T-helper 1 cell treated with Interleukin-12 subunit alpha and Interleukin-12 subunit beta and Interleukin-4 antibody, amounts not matched to agents 30 μg/mL and 1 μg/mL, for 36 hours (primary cell): Measurements from ENCODE around the gene TUBB4A.

Experiments used
- H3K27ac Mint-ChIP-seq: one replicate; pipeline ENCODE4 v1.8.0; 2021; ENCODE audit warnings: mild to moderate bottlenecking, mixed read lengths
- H3K27me3 Mint-ChIP-seq: one replicate; pipeline ENCODE4 v1.8.0; 2021; ENCODE audit warnings: low read depth, mixed read lengths
- H3K36me3 Mint-ChIP-seq: one replicate; pipeline ENCODE4 v1.8.0; 2021; ENCODE audit warnings: low read depth, mixed read lengths
- H3K4me1 Mint-ChIP-seq: one replicate; pipeline ENCODE4 v1.8.0; 2021; ENCODE audit warnings: low read depth, mixed read lengths
- H3K4me3 Mint-ChIP-seq: one replicate; pipeline ENCODE4 v1.8.0; 2021; ENCODE audit warnings: mild to moderate bottlenecking, moderate library complexity, mixed read lengths
- H3K9me3 Mint-ChIP-seq: one replicate; pipeline ENCODE4 v1.8.0; 2021; ENCODE audit warnings: mixed read lengths

Gene TUBB4A

GRCh38 chr19:6457958-6458694 is 44.0 kb downstream of the TUBB4A start:
- Mint-ChIP-seq H3K4me1 (peaks cover 10% of the 10 kb centered on the region), H3K36me3 (peaks cover 38% of the 10 kb centered on the region), H3K27me3 (peaks cover 3% of the 10 kb centered on the region), H3K9me3 (peaks cover 20% of the 10 kb centered on the region), H3K4me3 (peak overlapping the region; percentile 92), H3K27ac (peak overlapping the region; percentile 72)

- Mint-ChIP-seq H3K4me1 (peaks cover 10% of the 10 kb centered on the region), H3K4me3 (no peak overlapping the region), H3K9me3 (peaks cover 20% of the 10 kb centered on the region), H3K27me3 (no peaks in the 10 kb centered on the region), H3K36me3 (peaks cover 47% of the 10 kb centered on the region), H3K27ac (no peak overlapping the region)
Observed at GRCh38 chr19:6455924-6456323, 46.2 kb downstream of the TUBB4A start.

GRCh38 chr19:6453951-6454565 is 48.1 kb downstream of the TUBB4A start:
- Mint-ChIP-seq H3K9me3 (peaks cover 20% of the 10 kb centered on the region), H3K4me1 (peaks cover 5% of the 10 kb centered on the region), H3K27ac (no peak overlapping the region), H3K36me3 (peaks cover 50% of the 10 kb centered on the region), H3K27me3 (no peaks in the 10 kb centered on the region), H3K4me3 (no peak overlapping the region)

- Mint-ChIP-seq H3K27ac (no peak overlapping the region), H3K4me1 (no peaks in the 10 kb centered on the region), H3K36me3 (peaks cover 50% of the 10 kb centered on the region), H3K9me3 (peaks cover 20% of the 10 kb centered on the region), H3K27me3 (no peaks in the 10 kb centered on the region), H3K4me3 (no peak overlapping the region)
Observed at GRCh38 chr19:6452899-6453298, 49.2 kb downstream of the TUBB4A start.

- Mint-ChIP-seq H3K27me3 (no peaks in the 10 kb centered on the region), H3K36me3 (peaks cover 45% of the 10 kb centered on the region)
Observed at GRCh38 chr19:6452223-6452614, 49.9 kb downstream of the TUBB4A start.

GRCh38 chr19:6451583-6452222 is 50.4 kb downstream of the TUBB4A start:
- H3K4me1 Mint-ChIP-seq, result no peaks in the 10 kb centered on the region
- H3K36me3 Mint-ChIP-seq, result peaks cover 45% of the 10 kb centered on the region
- peaks cover 21% of the 10 kb centered on the region for H3K9me3 Mint-ChIP-seq
- H3K4me3 Mint-ChIP-seq, result no peak overlapping the region
- H3K27me3 Mint-ChIP-seq, result no peaks in the 10 kb centered on the region
- H3K27ac Mint-ChIP-seq, result no peak overlapping the region

More at GRCh38 chr19:6452223-6452614, 49.9 kb downstream of the TUBB4A start:
- peaks cover 20% of the 10 kb centered on the region for H3K9me3 Mint-ChIP-seq
- H3K27ac Mint-ChIP-seq, result no peak overlapping the region
- no peak overlapping the region for H3K4me3 Mint-ChIP-seq
- no peaks in the 10 kb centered on the region for H3K4me1 Mint-ChIP-seq

GRCh38 chr19:6450166-6450565 is 51.9 kb downstream of the TUBB4A start:
- Mint-ChIP-seq H3K27me3 (no peaks in the 10 kb centered on the region), H3K9me3 (peaks cover 19% of the 10 kb centered on the region), H3K4me1 (no peaks in the 10 kb centered on the region), H3K4me3 (no peak overlapping the region), H3K27ac (no peak overlapping the region), H3K36me3 (peaks cover 38% of the 10 kb centered on the region)

GRCh38 chr19:6448045-6448444 is 54.1 kb downstream of the TUBB4A start:
- H3K27ac Mint-ChIP-seq, result no peak overlapping the region
- no peaks in the 10 kb centered on the region for H3K4me1 Mint-ChIP-seq

GRCh38 chr19:6446452-6446851 is 55.7 kb downstream of the TUBB4A start:
- H3K36me3 Mint-ChIP-seq, result peaks cover 13% of the 10 kb centered on the region
- H3K27ac Mint-ChIP-seq, result no peak overlapping the region
- no peak overlapping the region for H3K4me3 Mint-ChIP-seq
- no peaks in the 10 kb centered on the region for H3K27me3 Mint-ChIP-seq
- peaks cover 3% of the 10 kb centered on the region for H3K9me3 Mint-ChIP-seq
- H3K4me1 Mint-ChIP-seq, result no peaks in the 10 kb centered on the region

More at GRCh38 chr19:6448045-6448444, 54.1 kb downstream of the TUBB4A start:
- peaks cover 3% of the 10 kb centered on the region for H3K9me3 Mint-ChIP-seq
- peaks cover 20% of the 10 kb centered on the region for H3K36me3 Mint-ChIP-seq
- H3K27me3 Mint-ChIP-seq, result no peaks in the 10 kb centered on the region
- no peak overlapping the region for H3K4me3 Mint-ChIP-seq
